GM12878 (cell line): ENCODE measurements around the gene CBY3. TPM values are rescaled to one million over a fixed set of nuclear protein-coding genes. Genes with fewer than 3 reads are reported as not detected.

Source experiments
- ATAC-seq: fragments of 200-7000 bp; cut with Tn5 transposase; 3 replicates; pipeline ENCODE4 v1.9.1; 2020; ENCODE audit warnings: mild to moderate bottlenecking, moderate library complexity
- BruUV-seq: library from RNA; stranded (reverse); fragments of 400-500 nt; replicated peaks from 2 replicates; lab custom pipeline; 2021; lab: Mats Ljungman, UMichigan
- CTCF ChIA-PET: fragments of 300-600 bp; sonication (Branson Sonifier 250); formaldehyde crosslinking; extraction: SDS; loops from one replicate; lab custom pipeline; 2021; ENCODE audit warnings: inconsistent platforms; lab: Yijun Ruan, JAX
- POLR2A ChIA-PET: fragments of 350-600 bp; formaldehyde crosslinking; extraction: SDS; loops from one replicate; lab custom pipeline; 2021; ENCODE audit warnings: inconsistent platforms; lab: Charles Lee
- RAD21 ChIA-PET: fragments of 300-600 bp; sonication (Branson Sonifier 250); formaldehyde crosslinking; loops from one replicate; lab custom pipeline; 2023; ENCODE audit warnings: antibody characterized with exemption; ENCODE audit not compliant: unreplicated experiment; lab: Charles Lee
- SMC1A ChIA-PET: fragments of 300-600 bp; sonication (Branson Sonifier 250); formaldehyde crosslinking; loops from one replicate; lab custom pipeline; 2023; ENCODE audit not compliant: unreplicated experiment, uncharacterized antibody; lab: Charles Lee
- DNase-seq: peaks from one replicate; pipeline ENCODE4 v3.0.0-alpha.2; 2011; ENCODE audit warnings: low read depth, low spot score
- FAIRE-seq: peaks from 3 replicates; lab custom pipeline; 2011; peaks lifted over from hg19 to GRCh38; lab: Jason Lieb, UNC
- H2AFZ ChIP-seq: 2 replicates; pipeline ENCODE4 v1.6.0; 2011; ENCODE audit warnings: low read depth, low read length, control low read depth; ENCODE audit not compliant: control insufficient read depth
- H3K27ac ChIP-seq: 2 replicates; pipeline ENCODE4 v1.5.1; 2011; ENCODE audit warnings: control low read depth; ENCODE audit not compliant: control insufficient read depth, insufficient read depth
- H3K27me3 ChIP-seq, 2 experiments: replicated peaks in 1 of 2; 2 replicates each; pipeline versions ENCODE4 v1.6.0 to v1.6.1; 2011; ENCODE audit warnings: low read length in 1 of 2; ENCODE audit not compliant: control insufficient read depth in 2 of 2, insufficient read depth in 2 of 2
- H3K36me3 ChIP-seq, 2 experiments: 2 replicates each; pipeline ENCODE4 v1.5.1; 2011; ENCODE audit warnings: low read length in 1 of 2; ENCODE audit not compliant: control insufficient read depth in 2 of 2, insufficient read depth in 2 of 2
- H3K4me1 ChIP-seq: 2 replicates; pipeline ENCODE4 v1.6.1; 2011; ENCODE audit warnings: mild to moderate bottlenecking, low read length, moderate library complexity, mixed read lengths; ENCODE audit not compliant: control insufficient read depth, insufficient read depth
- H3K4me2 ChIP-seq: 2 replicates; pipeline ENCODE4 v1.6.0; 2011; ENCODE audit warnings: control low read depth; ENCODE audit not compliant: control insufficient read depth, insufficient read depth
- H3K4me3 ChIP-seq: fragments of 200-600 bp; sonication (generic); 2 replicates; pipeline ENCODE4 v1.5.1; 2016
- H3K79me2 ChIP-seq: 2 replicates; pipeline ENCODE4 v1.6.0; 2011; ENCODE audit warnings: low read length; ENCODE audit not compliant: control insufficient read depth, insufficient read depth
- H3K9ac ChIP-seq: 2 replicates; pipeline ENCODE4 v1.8.0; 2011; ENCODE audit warnings: low read length, control low read depth, mixed read lengths; ENCODE audit not compliant: control insufficient read depth, insufficient read depth
- H3K9me3 ChIP-seq: replicated peaks from 3 replicates; pipeline ENCODE4 v1.5.1; 2011; ENCODE audit warnings: mild to moderate bottlenecking, low read length; ENCODE audit not compliant: control insufficient read depth, insufficient read depth
- H4K20me1 ChIP-seq: 2 replicates; pipeline ENCODE4 v1.6.0; 2011; ENCODE audit not compliant: control insufficient read depth, insufficient read depth
- BHLHE40 ChIP-seq, 2 experiments: fragments of 450-650 bp in 1 of 2; IDR thresholded peaks; 2 replicates each; pipeline ENCODE4 v1.6.1; 2011 to 2017; ENCODE audit warnings: low read depth in 2 of 2, borderline replicate concordance in 1 of 2, improper control_type of control experiment in 1 of 2, low read length in 1 of 2, mild to moderate bottlenecking in 1 of 2
- CHD2 ChIP-seq: IDR thresholded peaks from 2 replicates; pipeline ENCODE4 v1.6.1; 2011; ENCODE audit warnings: low read depth, low read length, improper control_type of control experiment, borderline replicate concordance
- CREB1 ChIP-seq: IDR thresholded peaks from 2 replicates; pipeline ENCODE4 v1.6.1; 2012; ENCODE audit warnings: low read depth, mild to moderate bottlenecking, inconsistent platforms
- CREM ChIP-seq: IDR thresholded peaks from 2 replicates; pipeline ENCODE4 v1.6.1; 2014; ENCODE audit warnings: antibody characterized with exemption, low read depth
- EED ChIP-seq: sonication (generic); IDR thresholded peaks from 2 replicates; pipeline ENCODE4 v1.6.1; 2016; ENCODE audit warnings: antibody characterized with exemption, low read depth
- ESRRA ChIP-seq: IDR thresholded peaks from 2 replicates; pipeline ENCODE4 v1.6.1; 2012; ENCODE audit warnings: mild to moderate bottlenecking, low read length, improper control_type of control experiment
- HDAC2 ChIP-seq: fragments of 200-600 bp; sonication (generic); IDR thresholded peaks from 2 replicates; pipeline ENCODE4 v1.6.1; 2017
- IKZF1 ChIP-seq: fragments of 450-650 bp; conservative IDR thresholded peaks from 2 replicates; pipeline ENCODE4 v1.6.1; 2017; ENCODE audit warnings: antibody characterized with exemption, mild to moderate bottlenecking
- IKZF2 ChIP-seq, 2 experiments: fragments of 450-650 bp; IDR thresholded peaks; 2 replicates each; pipeline ENCODE4 v1.6.1; 2017; ENCODE audit warnings: mild to moderate bottlenecking in 2 of 2, moderate library complexity in 2 of 2
- IRF4 ChIP-seq: IDR thresholded peaks from 2 replicates; pipeline ENCODE4 v1.6.1; 2011; ENCODE audit warnings: low read depth, low read length
- JUNB ChIP-seq: IDR thresholded peaks from 2 replicates; pipeline ENCODE4 v1.6.1; 2016; ENCODE audit warnings: antibody characterized with exemption, mild to moderate bottlenecking
- MLLT1 ChIP-seq: fragments of 450-650 bp; IDR thresholded peaks from 2 replicates; pipeline ENCODE4 v1.6.1; 2016; ENCODE audit warnings: mild to moderate bottlenecking
- MTA3 ChIP-seq: IDR thresholded peaks from 2 replicates; pipeline ENCODE4 v1.6.1; 2012; ENCODE audit warnings: low read length, inconsistent platforms, borderline replicate concordance
- NBN ChIP-seq: fragments of 450-650 bp; IDR thresholded peaks from 2 replicates; pipeline ENCODE4 v1.6.1; 2016
- NFYB ChIP-seq: IDR thresholded peaks from 2 replicates; pipeline ENCODE4 v1.6.1; 2011; ENCODE audit warnings: low read depth, mild to moderate bottlenecking, low read length, improper control_type of control experiment, moderate library complexity; ENCODE audit not compliant: insufficient read depth
- PAX5 ChIP-seq: IDR thresholded peaks from 2 replicates; pipeline ENCODE4 v1.6.1; 2011; ENCODE audit warnings: low read depth, low read length, borderline replicate concordance
- POLR2A ChIP-seq: IDR thresholded peaks from 2 replicates; pipeline ENCODE4 v1.6.1; 2011; ENCODE audit warnings: low read depth, mild to moderate bottlenecking, low read length
- POLR2AphosphoS5 ChIP-seq: IDR thresholded peaks from 2 replicates; pipeline ENCODE4 v1.6.1; 2011; ENCODE audit warnings: mild to moderate bottlenecking, low read length, inconsistent platforms
- POU2F2 ChIP-seq: IDR thresholded peaks from 3 replicates; pipeline ENCODE4 v1.6.1; 2011; ENCODE audit warnings: low read depth, mild to moderate bottlenecking, low read length, borderline replicate concordance
- RELB ChIP-seq: fragments of 450-650 bp; IDR thresholded peaks from 2 replicates; pipeline ENCODE4 v1.6.1; 2017; ENCODE audit warnings: low read depth, mild to moderate bottlenecking, moderate library complexity
- RFX5 ChIP-seq: IDR thresholded peaks from 2 replicates; pipeline ENCODE4 v1.6.1; 2011; ENCODE audit warnings: low read depth, low read length, improper control_type of control experiment
- RUNX3 ChIP-seq: IDR thresholded peaks from 2 replicates; pipeline ENCODE4 v1.6.1; 2012; ENCODE audit warnings: low read length, inconsistent platforms
- TAF1 ChIP-seq: IDR thresholded peaks from 2 replicates; pipeline ENCODE4 v1.6.1; 2011; ENCODE audit warnings: mild to moderate bottlenecking, low read depth, low read length, borderline replicate concordance
- WGBS: methylation state at CpG from one replicate; pipeline ENCODE4 v1.1.6; 2016; ENCODE audit warnings: low lambda C conversion rate; ENCODE audit not compliant: insufficient replicate concordance, insufficient coverage; ENCODE audit errors: missing lambda C conversion rate; 5-methylcytosine and 5-hydroxymethylcytosine counted together
- in situ Hi-C: fragments of 300-500 bp; cut with MboI; formaldehyde crosslinking; loops from 9 replicates; pipeline ENCODE4 v1.14.3; 2018; ENCODE audit warnings: mixed read lengths
- intact Hi-C: fragments of 100-400 bp; cut with micrococcal nuclease; formaldehyde crosslinking; loops from one replicate; pipeline ENCODE4 v1.14.2; 2022; ENCODE audit not compliant: unreplicated experiment
- polyA plus RNA-seq, 11 experiments: library from polyadenylated mRNA; depleted of rRNA in 4 of 11; unstranded in 6 of 11; stranded (reverse) in 5 of 11; fragments of >200 nt; fragmentation: Nextera tagmentation in 4 of 11; fragmentation: Illumina TruSeq in 1 of 11; extraction: Ambion mirVana in 4 of 11; extraction: Trizol in 1 of 11; gene quantifications; 1 replicate in 1 of 11; 2 replicates in 10 of 11; pipeline versions ENCODE4 v1.2.1 to v1.2.3, GENCODE V29; 2011 to 2016; ENCODE audit warnings: inconsistent platforms in 2 of 11, missing spikeins in 2 of 11, low read depth in 1 of 11
- total RNA-seq, 4 experiments: library from RNA; depleted of rRNA in 3 of 4; stranded (reverse); fragments of >200 nt in 3 of 4; fragmentation: Illumina TruSeq in 1 of 4; extraction: Trizol in 1 of 4; gene quantifications; 2 replicates each; pipeline versions ENCODE4 v1.2.1 to v1.2.3, GENCODE V29; 2013 to 2021

CBY3 gene
- total and polyA plus RNA-seq, 10 of the 15 experiments (the other 5 are each of a cell fraction or from before 2014, with no cell fraction given): 0.10 to 1.2 (median 0.47) TPM; not detected in 5

- H3K4me3 ChIP-seq: peak overlapping the region; percentile 89
- ATAC-seq: peak; percentile 41
- under 1% methylated on average over 19 of the region's 19 CpGs for WGBS
- TF ChIP-seq EED (peak; percentile 59; the same call in 1 of the 2 replicates), IKZF1 (peak; percentile 5; the same call in 1 of the 2 replicates), MLLT1 (peak; percentile 25; the same call in 1 of the 2 replicates), POU2F2 (peak; percentile 23; the same call in 1 of the 3 replicates), CREB1 (0 out of 2 replicates have a peak, but pooled peaks have one; percentile 6), MTA3 (0 out of 2 replicates have a peak, but pooled peaks have one; percentile 12), RFX5 (peak; percentile 57; the same call in 1 of the 2 replicates), CHD2 (no peak), CREM (peak; percentile 42; the same call in 1 of the 2 replicates), HDAC2 (no peak), PAX5 (0 out of 2 replicates have a peak, but pooled peaks have one; percentile 10), NBN (0 out of 2 replicates have a peak, but pooled peaks have one; percentile 17), POLR2A (peak; percentile 61; the same call in 1 of the 2 replicates), NFYB (peak; percentile 82), BHLHE40 (IDR thresholded peaks at IDR 0.05; ENCODE audit: borderline replicate concordance in 1 of 2, low read depth in 2 of 2, low read length in 1 of 2) (peak in 1 of 2 experiments; percentile 28; a peak in 1 of 4 replicates), IKZF2 (IDR thresholded peaks at IDR 0.05) (peak in 1 of 2 experiments; percentile 58; a peak in 1 of 4 replicates), RUNX3 (peak; percentile 32; the same call in 1 of the 2 replicates), ESRRA (peak; percentile 74; the same call in 1 of the 2 replicates), JUNB (peak; percentile 58; the same call in 1 of the 2 replicates), POLR2AphosphoS5 (peak; percentile 73), TAF1 (0 out of 2 replicates have a peak, but pooled peaks have one; percentile 28), IRF4 (peak; percentile 71), RELB (no peak; the same call in 1 of the 2 replicates)
Observed at GRCh38 chr5:179699616-179700237, 18.9 kb upstream of the CBY3 start.

More at GRCh38 chr5:179699616-179700237, 18.9 kb upstream of the CBY3 start:
- BruUV-seq: TSS peak; percentile 78
- Histone ChIP-seq H3K9me3 (no peaks in the 10 kb centered on the region), H3K27me3 (no peaks in the 10 kb centered on the region), H2AFZ (no peak overlapping the region; the same call in 1 of the 2 replicates), H3K27ac (peak overlapping the region; percentile 98), H3K36me3 (peaks cover 0 to 7% of the 10 kb centered on the region in 2 experiments; a peak in 2 of 4 replicates), H4K20me1 (no peaks in the 10 kb centered on the region; the same call in 1 of the 2 replicates), H3K4me1 (peaks cover 14% of the 10 kb centered on the region), H3K9ac (peak overlapping the region; percentile 100), H3K79me2 (peaks cover 62% of the 10 kb centered on the region), H3K4me2 (peak overlapping the region; percentile 75)
- peak; percentile 18 for FAIRE-seq
- ChIA-PET SMC1A (interaction anchor here (0.7 to 1.9 kb wide), 2 partner anchors 33 to 81 kb away, joined by 3 to 6 read pairs; partner anchors contain the start of gene MAML1), POLR2A (interaction anchor here (1.1 to 1.9 kb wide), 5 partner anchors 19 to 76 kb away, joined by 3 to 9 read pairs (median 6); partner anchors contain the start of genes CBY3, HNRNPH1 and MAML1), RAD21 (interaction anchor here (0.6 to 1.5 kb wide), 2 partner anchors 12 to 22 kb away, joined by 3 to 7 read pairs; no protein-coding TSS in a partner anchor), CTCF (interaction anchor here (1.2 to 2.2 kb wide), 2 partner anchors 20 to 76 kb away, joined by 3 to 6 read pairs; partner anchors contain the start of genes CBY3 and HNRNPH1)
- intact Hi-C loops: loop anchor here (2.0 kb wide), 2 partner anchors 33 to 77 kb away; partner anchors contain the start of genes HNRNPH1 and MAML1
- DNase-seq: no peak
- in situ Hi-C loops: no loop called here
